ENCODE results near the gene YY1. TPM values are rescaled to one million over a fixed set of nuclear protein-coding genes. Genes with fewer than 3 reads are reported as not detected.

YY1 gene
- total and polyA plus RNA-seq, 9 of the 15 experiments (the other 6 are each of a cell fraction or from before 2014, with no cell fraction given): 20.8 to 74.2 (median 46.7) TPM

DNA sequence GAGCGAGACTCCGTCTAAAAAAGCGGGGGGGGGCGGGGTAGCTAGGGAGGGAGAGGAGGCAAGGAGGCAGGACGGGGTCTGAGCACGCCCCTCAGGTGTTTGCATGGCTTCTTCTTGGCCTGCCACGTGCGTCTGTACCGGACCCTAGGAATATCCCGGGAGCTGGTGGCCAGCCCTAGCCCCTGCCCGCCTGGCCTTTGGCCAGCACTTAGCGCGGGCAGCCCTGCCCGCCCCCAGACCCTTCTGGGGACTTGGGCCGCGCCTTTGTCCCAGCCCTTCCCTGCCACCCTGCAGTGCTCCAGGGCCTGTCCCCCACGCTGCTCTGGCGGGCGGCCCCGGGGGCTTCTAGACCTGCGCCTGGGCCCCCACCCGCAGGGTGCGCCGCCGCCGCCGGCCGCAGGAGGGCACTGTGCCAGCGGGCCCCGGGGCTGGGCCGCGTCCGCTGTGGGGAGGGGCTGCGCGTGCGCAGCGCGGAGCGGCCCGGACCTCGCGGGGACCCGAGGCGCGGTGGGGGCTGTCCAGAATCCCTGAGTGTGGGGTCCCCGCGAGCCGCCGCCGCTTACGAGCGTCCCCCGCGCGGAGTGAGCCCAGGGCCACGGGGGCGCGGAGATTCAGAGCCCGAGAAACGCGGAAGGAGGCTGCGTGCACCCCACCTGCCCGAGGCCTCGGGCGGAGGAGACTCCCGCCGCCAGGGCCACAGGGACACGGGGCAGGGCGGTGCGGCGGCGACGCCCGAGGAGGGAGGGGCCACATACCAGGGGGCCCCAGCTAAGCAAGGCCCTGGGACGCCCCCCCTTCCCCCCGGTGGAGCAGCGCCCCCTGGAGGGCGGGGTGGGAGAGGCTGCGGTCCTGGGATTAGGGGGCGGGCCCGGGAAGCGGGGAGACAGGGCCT, 46.3 kb downstream of the YY1 start (continued):
- TF ChIP-seq SREBF1 (IDR thresholded peaks at IDR 0.05; ENCODE audit: borderline replicate concordance, low read depth, low read length) (no peak), BRD9 (IDR thresholded peaks at IDR 0.05; ENCODE audit: low read depth, partially characterized antibody) (no peak), HNRNPUL1 (IDR thresholded peaks at IDR 0.05; ENCODE audit: low read length) (no peak), HDAC3 (IDR thresholded peaks at IDR 0.05; ENCODE audit: borderline replicate concordance, partially characterized antibody) (no peak), MAFF (IDR thresholded peaks at IDR 0.05; ENCODE audit: low read length) (no peak), MNT (conservative IDR thresholded peaks at IDR 0.05) (peak in 1 of 2 experiments; percentile 66; a peak in 1 of 4 replicates), SRF (CRISPR knock-in tag; IDR thresholded peaks at IDR 0.05) (no peak), KHSRP (IDR thresholded peaks at IDR 0.05) (no peak), MBD2 (IDR thresholded peaks at IDR 0.05; ENCODE audit: borderline replicate concordance, low read depth) (no peak)
